ENCODE data around the gene LY6G6D.

Gene LY6G6D

GRCh38 chr6:31728767-31729514 is 13.8 kb downstream of the LY6G6D start, which contains the start of gene DDAH2:
Gene DDAH2 (minus strand): TSS chr6:31729299. CDS start chr6:31729161, 138 bp downstream.
- DNase-seq (ENCODE audit: low read depth) = no peak
- peak; percentile 6 for TF ChIP-seq POLR2A (IDR thresholded peaks at IDR 0.05; ENCODE audit: extremely low read depth, insufficient read length)
- TF ChIP-seq MYC (IDR thresholded peaks at IDR 0.05; ENCODE audit: low read depth, low read length) = no peak
- H3K4me3 ChIP-seq (ENCODE audit: low read depth, low read length) = peak within 1 kb of the TSS; percentile 69

DNA sequence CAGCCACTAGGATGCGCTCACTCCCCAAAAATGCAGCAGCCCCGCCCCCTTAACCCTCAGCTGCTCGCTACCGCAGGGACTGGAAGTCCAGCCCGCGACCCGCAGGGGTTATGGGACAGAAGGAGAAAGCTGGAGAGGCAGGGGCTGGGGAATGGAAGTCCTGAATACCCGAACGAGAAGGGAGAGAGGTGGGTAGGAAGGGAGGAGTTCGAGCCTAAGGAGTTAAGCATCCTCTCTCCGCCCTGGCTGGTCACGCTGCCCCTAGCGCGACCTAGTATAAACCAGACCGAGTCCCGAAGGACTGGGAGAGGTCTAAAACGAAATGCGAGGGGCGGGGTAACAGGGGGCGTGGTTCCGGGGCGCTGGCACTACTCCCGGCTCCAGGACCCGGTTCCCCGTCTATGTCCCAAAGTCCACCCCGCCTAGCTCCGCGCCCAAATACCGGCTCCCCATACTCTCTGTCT is 14.4 kb downstream of the LY6G6D start:
- TF ChIP-seq MAX (IDR thresholded peaks at IDR 0.05; ENCODE audit: low read depth, low read length) (peak; percentile 28), MYC (IDR thresholded peaks at IDR 0.05; ENCODE audit: low read depth, low read length) (peak; percentile 66), POLR2A (IDR thresholded peaks at IDR 0.05; ENCODE audit: extremely low read depth, insufficient read length) (peak; percentile 6)
- TF ChIP-seq, protein P1, sequence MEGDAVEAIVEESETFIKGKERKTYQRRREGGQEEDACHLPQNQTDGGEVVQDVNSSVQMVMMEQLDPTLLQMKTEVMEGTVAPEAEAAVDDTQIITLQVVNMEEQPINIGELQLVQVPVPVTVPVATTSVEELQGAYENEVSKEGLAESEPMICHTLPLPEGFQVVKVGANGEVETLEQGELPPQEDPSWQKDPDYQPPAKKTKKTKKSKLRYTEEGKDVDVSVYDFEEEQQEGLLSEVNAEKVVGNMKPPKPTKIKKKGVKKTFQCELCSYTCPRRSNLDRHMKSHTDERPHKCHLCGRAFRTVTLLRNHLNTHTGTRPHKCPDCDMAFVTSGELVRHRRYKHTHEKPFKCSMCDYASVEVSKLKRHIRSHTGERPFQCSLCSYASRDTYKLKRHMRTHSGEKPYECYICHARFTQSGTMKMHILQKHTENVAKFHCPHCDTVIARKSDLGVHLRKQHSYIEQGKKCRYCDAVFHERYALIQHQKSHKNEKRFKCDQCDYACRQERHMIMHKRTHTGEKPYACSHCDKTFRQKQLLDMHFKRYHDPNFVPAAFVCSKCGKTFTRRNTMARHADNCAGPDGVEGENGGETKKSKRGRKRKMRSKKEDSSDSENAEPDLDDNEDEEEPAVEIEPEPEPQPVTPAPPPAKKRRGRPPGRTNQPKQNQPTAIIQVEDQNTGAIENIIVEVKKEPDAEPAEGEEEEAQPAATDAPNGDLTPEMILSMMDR (IDR thresholded peaks at IDR 0.05; ENCODE audit: low read depth, low read length) = peak; percentile 83
- DNase-seq (ENCODE audit: low read depth) = peak; percentile 94
- H3K4me3 ChIP-seq (ENCODE audit: low read depth, low read length) = peak overlapping the region; percentile 69

DNA sequence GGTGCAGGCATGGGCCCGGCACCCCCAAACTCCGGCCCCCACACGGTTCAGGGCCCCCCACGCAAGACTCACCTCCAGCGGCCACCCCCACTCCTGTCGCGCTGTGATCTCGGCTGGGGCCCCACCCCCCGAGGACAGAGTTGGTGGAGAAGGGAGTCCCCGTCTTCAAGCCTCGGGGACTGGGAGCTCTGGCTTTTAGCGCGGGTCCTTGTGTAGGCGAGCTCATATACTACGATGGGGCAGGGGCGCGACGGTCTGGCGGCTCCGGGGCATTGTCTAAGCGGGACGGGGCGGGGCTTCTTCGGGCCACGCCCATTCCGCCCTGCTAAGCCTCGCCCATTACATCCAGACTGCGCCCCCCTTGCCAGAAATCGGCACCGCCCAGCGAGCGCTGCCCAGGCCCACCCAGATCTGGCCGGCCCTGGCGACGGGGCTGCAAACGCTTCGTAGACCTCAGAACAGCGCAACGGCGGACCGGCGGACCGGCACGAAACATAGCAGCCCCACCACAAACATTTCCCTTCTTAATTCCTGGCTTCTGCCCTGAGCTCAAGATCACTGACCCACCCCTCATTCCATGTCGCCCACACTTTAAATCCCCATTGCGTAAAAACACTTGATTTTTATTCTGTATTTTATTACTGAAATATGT is 15.0 kb downstream of the LY6G6D start:
- peak overlapping the region; percentile 69 for H3K4me3 ChIP-seq (ENCODE audit: low read depth, low read length)
- peak; percentile 39; the same call in 1 of the 2 replicates for TF ChIP-seq MAX (IDR thresholded peaks at IDR 0.05; ENCODE audit: low read depth, low read length)
- peak; percentile 35 for TF ChIP-seq POLR2A (IDR thresholded peaks at IDR 0.05; ENCODE audit: extremely low read depth, insufficient read length)
- TF ChIP-seq MYC (IDR thresholded peaks at IDR 0.05; ENCODE audit: low read depth, low read length) = peak; percentile 35; the same call in 1 of the 2 replicates
- TF ChIP-seq, protein P1 (IDR thresholded peaks at IDR 0.05; ENCODE audit: low read depth, low read length) = no peak
- DNase-seq (ENCODE audit: low read depth) = peak; percentile 91

DNA sequence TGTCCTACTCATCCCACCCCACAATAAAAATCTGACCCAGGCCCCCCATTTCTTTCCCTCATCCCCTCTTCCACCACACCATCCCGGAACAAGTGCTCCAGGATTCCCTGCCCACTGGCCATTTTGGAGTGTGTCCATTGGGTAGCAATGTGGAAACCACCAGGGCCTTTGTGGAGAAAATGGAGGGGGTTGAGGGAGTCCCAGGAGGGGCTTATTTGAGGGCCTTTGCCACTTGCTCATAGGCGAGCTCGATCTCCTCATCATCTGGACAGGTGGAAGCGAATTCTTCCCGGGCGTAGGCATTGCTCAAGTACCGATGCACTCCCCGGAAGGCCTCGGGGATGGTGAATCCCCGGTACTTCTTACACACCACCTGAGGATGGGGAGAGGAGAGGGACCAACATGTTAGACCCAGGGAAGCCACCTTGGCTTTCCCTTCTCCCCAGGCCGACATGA is 15.5 kb downstream of the LY6G6D start:
- TF ChIP-seq POLR2A (IDR thresholded peaks at IDR 0.05; ENCODE audit: extremely low read depth, insufficient read length) (no peak), MAX (IDR thresholded peaks at IDR 0.05; ENCODE audit: low read depth, low read length) (no peak), MYC (IDR thresholded peaks at IDR 0.05; ENCODE audit: low read depth, low read length) (no peak)
- TF ChIP-seq, protein P1 (IDR thresholded peaks at IDR 0.05; ENCODE audit: low read depth, low read length) = no peak
- H3K4me3 ChIP-seq (ENCODE audit: low read depth, low read length) = peak overlapping the region; percentile 30
- DNase-seq (ENCODE audit: low read depth) = peak; percentile 32

DNA sequence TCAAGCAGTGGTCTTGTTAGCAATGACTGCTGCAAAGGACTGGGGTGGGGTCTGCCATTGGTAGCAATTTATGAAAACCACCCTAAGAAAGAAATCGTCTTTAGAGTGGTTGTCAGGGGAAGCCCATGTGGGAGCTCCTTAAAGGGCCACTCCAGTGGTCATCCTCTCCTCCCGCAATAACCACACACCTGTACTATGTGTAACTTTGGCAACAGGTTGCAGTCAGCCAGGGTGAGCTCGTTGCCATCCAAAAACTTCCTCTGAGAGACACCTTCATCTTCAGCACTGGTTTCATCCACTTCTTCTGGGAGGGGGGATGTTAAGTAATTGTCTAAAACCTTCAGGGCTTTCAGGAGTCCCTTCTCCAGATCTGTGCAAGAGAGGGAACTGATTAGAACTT is 16.9 kb downstream of the LY6G6D start:
- no peak for DNase-seq (ENCODE audit: low read depth)
- H3K4me3 ChIP-seq (ENCODE audit: low read depth, low read length) = no peak overlapping the region
- TF ChIP-seq MYC (IDR thresholded peaks at IDR 0.05; ENCODE audit: low read depth, low read length) (no peak), POLR2A (IDR thresholded peaks at IDR 0.05; ENCODE audit: extremely low read depth, insufficient read length) (no peak), MAX (IDR thresholded peaks at IDR 0.05; ENCODE audit: low read depth, low read length) (no peak)
- TF ChIP-seq, protein P1 (IDR thresholded peaks at IDR 0.05; ENCODE audit: low read depth, low read length) = no peak

DNA sequence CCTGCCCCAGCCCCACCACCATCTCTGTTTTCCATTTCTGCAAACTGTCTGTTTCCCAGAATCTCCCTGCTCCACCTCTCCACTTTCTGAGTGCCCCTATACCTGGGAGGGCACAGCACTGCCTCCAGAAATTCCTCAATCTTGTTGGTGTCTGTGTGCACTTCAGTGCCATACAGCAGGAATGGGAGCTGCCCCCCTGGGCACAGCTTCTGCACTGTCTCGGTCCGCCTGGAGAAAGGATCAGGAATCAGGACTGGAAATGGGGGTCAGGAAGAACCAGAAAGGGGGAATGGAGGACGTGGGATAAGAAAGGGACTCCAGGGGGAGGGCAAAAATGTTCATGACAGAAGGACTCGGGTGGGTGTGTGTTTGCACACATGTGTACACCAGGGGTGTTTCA is 18.6 kb downstream of the LY6G6D start:
- no peak for DNase-seq (ENCODE audit: low read depth)
- peak overlapping the region; percentile 100 for H3K4me3 ChIP-seq (ENCODE audit: low read depth, low read length)
- TF ChIP-seq MAX (IDR thresholded peaks at IDR 0.05; ENCODE audit: low read depth, low read length) = no peak
- TF ChIP-seq MYC (IDR thresholded peaks at IDR 0.05; ENCODE audit: low read depth, low read length) = no peak
- TF ChIP-seq POLR2A (IDR thresholded peaks at IDR 0.05; ENCODE audit: extremely low read depth, insufficient read length) = no peak
- TF ChIP-seq, protein P1 (IDR thresholded peaks at IDR 0.05; ENCODE audit: low read depth, low read length) = no peak
